ACHN (cell line): Measurements from ENCODE around the gene ATP5ME.

ENCODE experiments used
- DNase-seq: peaks from one replicate; pipeline ENCODE4 v3.0.0-alpha.2; 2015
- in situ Hi-C: cut with HindIII; loops from 2 replicates; pipeline ENCODE4 v1.10.0; 2017; ENCODE audit warnings: low sequenced_read_pairs, low pct_ligation_motif_present, low pct_unique_long_range_greater_than_20kb

Gene ATP5ME

GRCh38 chr4:661231-661630 lies 12.8 kb downstream of the ATP5ME start:
- in situ Hi-C loops, result no loop called here
- DNase-seq, result no peak

DNA sequence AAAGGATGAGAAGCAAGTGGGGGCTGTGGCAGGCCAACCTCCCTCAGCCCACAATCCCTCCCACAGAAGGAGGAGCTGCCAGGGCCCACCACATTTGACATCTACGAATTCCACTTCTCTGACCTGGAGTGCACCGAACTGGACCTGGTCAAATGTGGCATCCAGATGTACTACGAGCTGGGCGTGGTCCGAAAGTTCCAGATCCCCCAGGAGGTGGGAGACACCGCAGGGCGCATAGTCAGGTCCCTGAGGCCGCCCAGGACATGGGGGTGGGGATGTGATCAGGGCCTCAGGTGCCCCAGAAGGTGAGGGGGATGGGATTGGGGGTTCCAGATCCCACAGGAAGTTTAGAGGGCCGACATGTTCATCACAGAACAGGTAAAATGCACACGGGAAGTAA lies 13.7 kb downstream of the ATP5ME start:
- in situ Hi-C loops, result no loop called here
- DNase-seq, result no peak

DNA sequence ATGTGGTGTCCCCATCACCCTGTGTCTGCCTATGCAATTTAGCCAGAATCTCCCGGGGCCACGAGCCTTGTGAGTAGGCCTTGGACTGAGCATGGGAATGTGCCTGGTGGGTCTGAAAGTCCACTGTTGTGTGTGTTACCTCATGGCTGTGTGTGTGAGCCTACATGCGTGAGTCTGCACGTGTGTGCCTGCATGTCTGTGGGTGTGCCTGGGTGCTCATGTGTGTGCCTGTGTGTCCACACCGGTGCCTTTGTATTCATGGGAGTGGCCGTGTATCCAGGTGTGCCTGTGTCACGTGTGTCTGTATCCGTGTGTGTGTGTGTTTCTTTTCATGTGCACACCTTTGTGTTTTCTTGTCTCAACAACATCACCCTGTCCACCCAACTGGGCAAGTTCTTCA lies 14.2 kb downstream of the ATP5ME start:
- in situ Hi-C loops, result no loop called here
- no peak for DNase-seq

DNA sequence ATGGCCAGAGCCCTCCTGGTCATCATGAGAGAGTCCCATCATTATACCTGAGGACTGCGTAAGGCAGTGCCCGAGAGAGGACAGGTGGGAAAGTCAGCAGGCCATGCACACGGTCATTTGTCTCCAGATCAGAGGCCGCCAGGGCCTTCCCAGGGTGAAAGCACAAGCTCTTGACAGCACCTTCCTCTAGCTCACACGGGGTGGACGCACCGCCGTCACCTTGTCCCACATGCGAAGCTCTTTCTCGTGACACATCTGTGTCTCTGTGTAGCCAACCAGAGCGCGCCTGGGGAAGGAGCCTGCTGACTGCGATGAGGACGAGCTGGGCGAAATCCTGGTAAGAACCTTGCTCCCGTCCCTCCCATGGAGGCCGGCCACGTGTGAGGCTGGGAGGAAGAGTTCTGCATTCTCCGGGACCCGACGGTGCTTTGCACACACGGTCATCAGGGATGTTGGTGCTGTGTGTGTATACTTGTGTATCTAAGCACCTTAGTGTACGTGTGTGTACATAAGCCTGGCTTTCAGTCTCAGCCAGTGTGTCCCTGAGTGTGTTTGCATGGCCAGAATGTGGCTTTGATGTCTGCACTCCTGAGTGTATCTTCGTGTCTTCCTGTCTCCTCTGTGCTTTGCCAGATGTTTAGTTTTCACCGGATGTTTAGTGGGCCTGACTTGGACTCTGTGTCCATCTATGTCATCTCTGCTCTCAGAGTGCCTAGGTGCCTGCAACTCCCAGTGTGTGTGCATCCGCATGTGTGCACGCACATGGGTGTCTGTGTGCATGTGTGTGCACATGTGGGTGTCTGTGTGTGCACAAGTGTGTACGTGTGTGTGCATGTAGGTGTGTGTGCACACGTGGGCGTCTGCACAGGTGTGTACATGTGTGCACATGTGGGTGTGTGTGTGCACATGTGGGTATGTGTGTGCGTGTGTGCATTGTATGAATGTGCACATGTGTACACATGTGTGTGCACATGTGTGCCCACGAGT lies 15.1 kb downstream of the ATP5ME start:
- no peak for DNase-seq
- in situ Hi-C loops, result no loop called here

- DNase-seq, result no peak
- in situ Hi-C loops, result no loop called here
Observed at GRCh38 chr4:657834-658667, 16.0 kb downstream of the ATP5ME start.

DNA sequence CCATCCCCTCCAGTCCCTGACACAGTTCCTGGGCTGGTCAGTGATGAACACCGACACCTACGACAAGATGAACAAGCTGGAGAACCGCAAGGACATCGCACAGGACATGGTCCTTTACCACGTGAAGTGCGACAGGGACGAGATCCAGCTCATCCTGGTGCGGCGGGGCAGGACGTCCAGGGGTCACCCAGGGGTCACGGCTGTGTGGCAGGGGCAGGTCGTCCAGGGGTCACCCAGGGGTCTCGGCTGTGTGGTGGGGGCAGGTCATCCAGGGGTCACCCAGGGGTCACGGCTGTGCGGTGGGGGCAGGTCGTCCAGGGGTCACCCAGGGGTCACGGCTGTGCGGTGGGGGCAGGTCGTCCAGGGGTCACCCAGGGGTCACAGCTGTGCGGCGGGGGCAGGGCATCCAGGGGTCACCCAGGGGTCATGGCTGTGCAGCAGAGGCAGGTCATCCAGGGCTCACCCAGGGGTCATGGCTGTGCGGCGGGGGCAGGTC lies 16.7 kb downstream of the ATP5ME start:
- DNase-seq, result no peak
- in situ Hi-C loops, result no loop called here

DNA sequence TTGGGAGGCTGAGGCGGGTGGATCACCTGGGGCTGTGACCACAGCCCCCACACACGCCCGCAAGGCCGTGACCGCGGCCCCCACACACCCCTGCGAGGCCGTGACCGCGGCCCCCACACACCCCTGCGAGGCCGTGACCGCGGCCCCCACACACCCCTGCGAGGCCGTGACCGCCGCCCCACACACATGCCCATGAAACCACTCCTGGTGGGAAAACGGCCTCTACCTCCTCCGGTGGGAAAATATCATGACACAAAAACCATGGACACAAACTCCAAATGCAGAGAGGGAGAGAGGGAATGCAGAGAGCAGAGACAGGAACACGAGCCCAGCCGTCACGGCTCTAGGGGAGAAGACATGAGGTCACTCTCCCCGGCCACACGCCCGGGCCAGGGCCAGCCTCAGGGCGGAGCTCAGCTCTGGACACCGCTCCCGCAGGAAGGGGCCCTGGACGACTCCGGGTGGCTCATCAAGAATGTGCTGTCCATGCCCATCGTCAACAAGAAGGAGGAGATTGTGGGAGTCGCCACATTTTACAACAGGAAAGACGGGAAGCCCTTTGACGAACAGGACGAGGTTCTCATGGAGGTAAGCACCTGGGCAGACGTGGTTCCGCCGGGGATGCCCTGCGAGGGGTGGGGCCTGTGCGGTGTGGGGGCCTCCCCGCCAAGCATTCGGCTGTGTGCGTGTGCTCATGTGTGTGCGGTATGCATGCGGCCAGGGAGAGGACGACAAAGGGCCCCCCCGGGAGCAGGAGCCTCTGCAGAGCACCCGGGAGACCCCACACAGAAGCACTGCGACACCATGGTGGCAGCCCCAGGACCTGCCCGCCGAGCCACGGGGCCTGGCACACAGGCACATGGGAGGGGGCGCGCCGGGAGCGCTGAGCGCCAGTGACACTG lies 17.4 kb downstream of the ATP5ME start:
- in situ Hi-C loops, result no loop called here
- DNase-seq, result no peak

GRCh38 chr4:655464-656151 lies 18.5 kb downstream of the ATP5ME start:
- DNase-seq, result no peak
- in situ Hi-C loops, result no loop called here

DNA sequence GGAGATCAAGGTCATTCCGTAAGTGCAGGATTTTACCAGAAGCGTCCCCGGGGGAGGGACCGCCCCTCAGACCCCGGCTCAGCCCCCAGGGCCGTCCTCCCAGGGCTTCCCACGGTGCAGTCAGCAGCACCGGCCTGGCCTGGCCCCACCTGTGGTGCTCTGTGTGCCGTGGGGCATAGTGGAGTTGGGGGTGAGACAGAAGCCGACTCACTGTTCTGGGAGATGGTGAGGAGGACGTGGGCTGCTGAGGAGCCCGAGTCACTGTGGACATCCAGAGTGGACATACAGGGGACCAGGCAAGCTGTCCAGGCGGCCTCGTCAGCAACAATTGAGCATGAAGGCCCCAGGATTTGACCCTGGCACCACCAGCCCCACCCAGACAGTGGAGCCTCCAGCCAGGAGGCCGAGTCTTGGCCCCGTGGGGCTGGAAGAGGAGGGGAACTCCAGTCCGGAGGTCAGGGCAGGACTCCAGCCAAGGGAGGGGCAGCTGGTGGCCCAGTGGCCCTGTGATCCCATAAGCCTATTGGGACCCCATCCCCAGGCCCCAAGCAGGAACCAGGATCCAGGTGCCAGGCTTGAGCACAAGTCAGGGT lies 19.1 kb downstream of the ATP5ME start:
- no peak for DNase-seq
- in situ Hi-C loops, result no loop called here

DNA sequence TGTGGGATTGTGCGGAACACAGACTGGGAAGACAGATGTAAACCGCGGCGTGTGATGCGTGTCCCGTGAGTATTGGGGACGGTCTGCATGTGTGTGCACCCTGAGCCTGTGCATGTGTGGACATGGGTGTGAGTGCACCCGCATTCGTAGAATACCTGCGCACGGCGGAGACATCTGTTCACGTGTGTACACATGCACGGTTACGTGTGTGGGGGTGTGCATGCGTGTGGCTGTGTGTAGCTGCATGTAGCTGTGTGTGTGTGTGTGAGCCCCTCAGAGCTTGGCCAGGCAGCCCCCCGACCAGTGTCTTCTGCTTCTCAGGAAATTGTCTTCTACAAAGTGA lies 19.6 kb downstream of the ATP5ME start:
- no peak for DNase-seq
- in situ Hi-C loops, result no loop called here

DNA sequence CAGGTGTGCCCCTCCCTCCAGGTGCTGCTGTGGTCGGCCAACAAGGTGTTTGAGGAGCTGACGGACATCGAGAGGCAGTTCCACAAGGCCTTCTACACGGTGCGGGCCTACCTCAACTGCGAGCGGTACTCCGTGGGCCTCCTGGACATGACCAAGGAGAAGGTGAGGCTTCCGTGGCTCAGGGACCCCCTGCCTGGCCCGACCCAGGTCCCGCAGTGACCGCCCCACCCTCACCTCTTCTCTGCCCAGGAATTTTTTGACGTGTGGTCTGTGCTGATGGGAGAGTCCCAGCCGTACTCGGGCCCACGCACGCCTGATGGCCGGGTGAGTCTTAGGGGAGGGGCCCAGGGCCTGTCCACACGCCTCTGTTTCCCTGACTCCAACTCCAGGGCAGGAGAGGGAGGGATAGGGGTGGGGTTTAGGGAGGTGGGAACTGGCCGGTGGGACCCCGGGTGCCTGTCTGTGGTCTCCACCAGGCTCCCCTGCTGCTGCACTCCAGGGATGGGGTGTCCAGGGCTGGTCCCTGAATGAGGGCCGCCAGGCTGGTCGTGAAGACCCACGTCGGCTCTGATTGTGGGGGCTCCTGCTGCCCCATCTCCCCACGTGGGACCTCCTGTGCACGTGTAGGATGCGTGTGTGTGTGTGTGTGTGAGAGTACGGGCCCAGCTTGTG lies 20.1 kb downstream of the ATP5ME start:
- no peak for DNase-seq
- in situ Hi-C loops, result no loop called here

GRCh38 chr4:653080-653821 lies 20.8 kb downstream of the ATP5ME start:
- in situ Hi-C loops, result no loop called here
- DNase-seq, result no peak

GRCh38 chr4:651884-652642 lies 22.0 kb downstream of the ATP5ME start:
- in situ Hi-C loops, result no loop called here
- no peak for DNase-seq

DNA sequence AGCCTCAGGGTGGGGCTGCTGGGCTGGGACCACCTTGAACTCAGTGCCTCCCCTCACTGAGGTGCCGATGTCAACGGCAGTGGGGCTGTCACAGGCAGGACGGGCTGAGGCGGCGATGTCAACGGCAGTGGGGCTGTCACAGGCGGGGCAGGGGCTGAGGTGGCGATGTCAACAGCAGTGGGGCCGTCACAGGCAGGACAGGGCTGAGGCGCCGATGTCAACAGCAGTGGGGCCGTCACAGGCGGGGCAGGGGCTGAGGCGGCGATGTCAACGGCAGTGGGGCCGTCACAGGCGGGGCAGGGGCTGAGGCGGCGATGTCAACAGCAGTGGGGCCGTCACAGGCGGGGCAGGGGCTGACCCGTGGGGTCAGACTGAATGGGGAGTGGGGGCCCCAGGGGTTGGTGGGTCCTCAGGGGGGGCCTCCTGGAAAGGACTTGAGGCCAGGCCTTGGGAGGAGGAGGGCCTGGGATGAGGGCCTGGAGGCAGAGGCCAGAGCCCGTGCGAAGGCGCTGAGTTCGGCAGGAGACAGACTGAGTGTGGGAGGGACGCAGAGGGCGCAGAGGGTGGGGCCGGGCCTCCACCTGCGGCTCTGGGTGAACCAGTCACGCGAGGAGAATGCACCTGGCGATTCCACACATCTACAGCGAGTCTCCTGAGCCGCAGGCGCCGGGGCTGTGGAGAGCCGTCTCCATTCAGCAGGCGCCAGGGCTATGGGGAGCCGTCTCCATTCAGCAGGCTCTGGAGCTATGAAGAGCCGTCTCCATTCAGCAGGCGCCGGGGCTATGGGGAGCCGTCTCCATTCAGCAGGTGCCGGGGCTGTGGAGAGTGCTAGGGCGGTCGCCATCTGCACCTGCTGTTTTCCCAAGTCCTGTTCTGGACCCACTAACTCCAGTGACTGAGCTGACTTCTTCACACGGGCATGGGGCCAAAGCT lies 22.9 kb downstream of the ATP5ME start:
- DNase-seq, result no peak
- in situ Hi-C loops, result no loop called here

GRCh38 chr4:650461-650860 lies 23.6 kb downstream of the ATP5ME start:
- in situ Hi-C loops, result no loop called here

More at GRCh38 chr4:650461-650860, 23.6 kb downstream of the ATP5ME start:
- DNase-seq, result no peak
